Activated T-helper 1 cell treated with anti-CD3 and anti-CD28 coated beads, Interleukin-2, amount 50 U/mL, for 16 hours (primary cell): ENCODE data around the gene TUFT1.
A peak's percentile ranks its signal among the peaks of the same experiment; 100 is the strongest.
"Not testable (repeated sequence)": the region's sequence is repeated elsewhere in the genome, so short reads cannot be mapped to it uniquely, and the experiment has no call there.

Source experiments
- DNase-seq, 2 donors: peaks; one replicate each; pipeline ENCODE4 v3.0.0-alpha.2; 2020; ENCODE audit warnings: low read depth in 1 of 2, low spot score in 1 of 2

TUFT1 gene

GRCh38 chr1:151579436-151580225 is 39.5 kb downstream of the TUFT1 start:
- no peak for DNase-seq

DNA sequence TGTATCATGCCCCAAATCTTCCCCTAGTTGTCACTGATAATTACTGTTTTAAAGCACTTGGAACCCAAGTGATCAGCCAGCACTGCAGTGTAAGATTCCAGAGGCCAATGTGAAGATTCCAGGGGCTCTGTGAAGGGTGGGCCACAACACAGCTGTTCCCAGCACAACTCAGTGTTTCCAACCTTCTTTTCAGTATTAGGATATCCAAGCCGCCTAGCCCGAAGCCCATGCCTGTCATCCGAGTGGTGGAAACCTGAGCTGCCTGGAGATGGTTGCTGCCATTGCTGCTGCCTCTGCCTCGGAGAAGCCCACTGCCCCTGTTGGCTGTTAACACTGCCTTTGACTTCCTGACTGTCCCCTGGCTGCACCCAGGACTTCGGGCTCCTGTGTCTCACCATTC is 41.3 kb downstream of the TUFT1 start:
- DNase-seq: no peak

- no peak for DNase-seq
Observed at GRCh38 chr1:151581921-151582320, 41.8 kb downstream of the TUFT1 start.

- no peak for DNase-seq
Observed at GRCh38 chr1:151583796-151584195, 43.7 kb downstream of the TUFT1 start.

- no peak for DNase-seq
Observed at GRCh38 chr1:151584278-151584677, 44.2 kb downstream of the TUFT1 start.

- no peak for DNase-seq
Observed at GRCh38 chr1:151584780-151585179, 44.7 kb downstream of the TUFT1 start.

GRCh38 chr1:151585622-151586021 is 45.5 kb downstream of the TUFT1 start:
- no peak for DNase-seq

DNA sequence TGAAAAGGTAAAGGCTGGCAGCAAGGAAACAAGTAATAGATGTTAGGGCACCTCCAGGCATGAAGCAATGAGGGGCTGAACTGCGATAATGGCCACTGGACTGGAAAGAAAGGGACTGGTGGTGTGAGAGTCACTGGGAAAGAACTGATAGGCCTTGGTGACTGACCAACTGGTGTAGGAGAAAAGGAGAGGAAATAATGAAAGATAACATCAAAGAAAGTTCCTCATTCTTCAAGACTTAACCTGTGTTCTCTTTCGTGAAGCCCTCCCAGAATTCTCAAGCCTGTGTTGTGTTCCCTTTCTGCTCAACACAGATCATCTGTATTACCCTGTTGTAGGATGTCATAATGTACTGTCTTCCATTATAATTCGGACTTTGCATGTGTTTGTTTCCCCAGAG is 50.9 kb downstream of the TUFT1 start:
- no peak for DNase-seq

GRCh38 chr1:151593730-151594129 is 53.6 kb downstream of the TUFT1 start:
- DNase-seq: no peak

DNA sequence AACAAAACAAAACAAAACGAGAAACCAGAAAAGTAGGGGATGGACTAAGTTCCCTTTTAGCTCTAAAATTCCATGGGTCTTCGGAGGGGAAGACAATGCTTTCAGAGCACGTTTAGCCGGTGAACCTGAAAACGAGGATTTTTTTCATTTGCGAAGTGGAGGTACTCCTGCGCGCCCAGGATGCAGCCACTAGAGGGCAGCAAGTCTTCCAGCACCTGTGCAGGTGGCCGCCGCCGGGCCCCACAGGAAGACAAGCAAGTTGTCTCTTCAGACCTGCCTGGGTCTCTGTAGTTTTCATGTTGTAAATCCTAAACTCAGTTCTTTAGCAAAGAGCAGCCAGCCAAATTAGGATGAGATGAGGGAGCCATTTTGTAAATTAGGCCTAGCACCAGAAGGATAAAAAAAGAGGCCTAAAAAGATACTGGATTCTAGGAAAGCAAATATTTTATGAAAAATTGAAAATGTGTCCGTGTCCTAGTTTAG is 54.1 kb downstream of the TUFT1 start:
- DNase-seq: peak; percentile 74 to 79

DNA sequence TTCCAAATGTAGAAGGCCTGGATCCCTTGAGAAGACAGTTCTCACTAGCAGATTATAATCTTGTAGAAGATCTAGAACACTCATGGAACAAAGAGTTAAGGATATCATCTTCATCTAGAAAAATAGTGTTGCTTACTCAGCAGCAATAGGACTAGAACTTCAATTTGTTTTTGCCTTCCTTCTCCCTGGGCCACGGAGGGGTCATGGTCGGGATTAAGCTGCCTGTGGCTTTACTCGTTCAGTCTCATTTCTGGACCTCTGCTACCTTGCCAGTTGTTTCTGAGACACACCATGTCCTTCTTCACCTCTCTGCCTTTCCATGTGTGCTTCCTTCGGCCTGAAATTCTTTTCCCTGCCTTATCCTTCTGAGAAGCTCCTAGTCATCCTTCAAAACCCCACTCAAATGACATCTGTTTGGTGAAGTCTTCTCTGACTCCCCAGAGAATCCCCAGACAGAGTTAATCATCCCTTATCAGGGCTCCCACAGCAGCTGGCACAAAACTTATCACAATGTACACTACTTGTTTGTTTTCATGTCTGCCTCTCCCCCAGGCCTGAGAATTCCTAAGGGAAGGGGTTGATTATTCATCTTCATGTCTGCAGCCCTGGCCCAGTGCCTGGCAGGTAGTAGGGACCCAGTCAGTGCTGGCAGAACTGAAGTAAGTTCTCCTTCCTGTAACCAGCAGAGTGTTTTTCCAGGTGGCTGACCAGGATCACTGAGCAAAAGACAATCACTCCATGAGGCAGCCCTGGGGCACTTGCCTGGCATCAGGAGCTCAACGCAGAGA is 56.3 kb downstream of the TUFT1 start:
- DNase-seq: no peak

DNA sequence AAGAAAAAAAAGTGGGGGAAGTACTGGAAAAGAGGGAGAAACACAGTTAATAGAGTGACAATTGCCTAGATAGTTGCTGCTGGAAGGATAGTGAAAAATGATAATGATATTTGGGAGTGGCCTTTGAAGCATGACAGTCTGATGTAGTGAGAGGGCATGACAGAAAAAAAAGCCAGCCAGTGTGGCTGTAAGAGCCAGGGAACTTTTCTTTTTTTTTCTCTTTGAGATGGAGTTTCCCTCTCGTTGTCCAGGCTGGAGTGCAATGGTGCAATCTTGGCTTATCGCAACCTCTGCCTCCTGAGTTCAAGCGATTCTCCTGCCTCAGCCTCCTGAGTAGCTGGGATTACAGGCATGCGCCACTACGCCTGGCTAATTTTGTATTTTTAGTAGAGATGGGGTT is 62.4 kb downstream of the TUFT1 start:
- not testable (repeated sequence) for DNase-seq

DNA sequence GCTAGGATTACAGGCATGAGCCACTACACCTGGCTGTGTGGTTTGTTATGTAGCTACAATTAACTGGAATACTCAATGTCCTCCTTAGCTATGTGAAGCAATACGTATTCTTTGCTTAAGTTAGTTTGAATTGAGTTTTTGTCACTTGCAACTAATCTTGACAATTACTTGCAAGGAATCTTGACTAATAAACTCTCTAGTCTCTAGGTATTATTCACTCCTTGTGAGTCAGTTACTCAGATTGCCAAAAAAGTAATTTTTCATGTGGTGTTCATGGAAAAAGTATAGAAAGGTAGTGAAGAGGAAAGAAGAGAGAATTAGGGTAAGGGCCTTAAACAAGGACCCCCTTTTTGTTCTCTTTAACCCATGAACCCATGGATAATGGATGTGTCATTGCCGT is 64.2 kb downstream of the TUFT1 start:
- DNase-seq: no peak

- no peak for DNase-seq
Observed at GRCh38 chr1:151606384-151606783, 66.3 kb downstream of the TUFT1 start.

- no peak for DNase-seq
Observed at GRCh38 chr1:151606857-151607256, 66.7 kb downstream of the TUFT1 start.

GRCh38 chr1:151610142-151610541 is 70.0 kb downstream of the TUFT1 start:
- no peak for DNase-seq

GRCh38 chr1:151611288-151611790 is 71.2 kb downstream of the TUFT1 start:
- no peak for DNase-seq

GRCh38 chr1:151611832-151612500 is 71.9 kb downstream of the TUFT1 start, which contains the start of gene SNX27:
SNX27 (plus strand) TSS chr1:151612050; CDS start chr1:151612202, 152 bp downstream.
- peak; percentile 71 to 77 for DNase-seq

DNA sequence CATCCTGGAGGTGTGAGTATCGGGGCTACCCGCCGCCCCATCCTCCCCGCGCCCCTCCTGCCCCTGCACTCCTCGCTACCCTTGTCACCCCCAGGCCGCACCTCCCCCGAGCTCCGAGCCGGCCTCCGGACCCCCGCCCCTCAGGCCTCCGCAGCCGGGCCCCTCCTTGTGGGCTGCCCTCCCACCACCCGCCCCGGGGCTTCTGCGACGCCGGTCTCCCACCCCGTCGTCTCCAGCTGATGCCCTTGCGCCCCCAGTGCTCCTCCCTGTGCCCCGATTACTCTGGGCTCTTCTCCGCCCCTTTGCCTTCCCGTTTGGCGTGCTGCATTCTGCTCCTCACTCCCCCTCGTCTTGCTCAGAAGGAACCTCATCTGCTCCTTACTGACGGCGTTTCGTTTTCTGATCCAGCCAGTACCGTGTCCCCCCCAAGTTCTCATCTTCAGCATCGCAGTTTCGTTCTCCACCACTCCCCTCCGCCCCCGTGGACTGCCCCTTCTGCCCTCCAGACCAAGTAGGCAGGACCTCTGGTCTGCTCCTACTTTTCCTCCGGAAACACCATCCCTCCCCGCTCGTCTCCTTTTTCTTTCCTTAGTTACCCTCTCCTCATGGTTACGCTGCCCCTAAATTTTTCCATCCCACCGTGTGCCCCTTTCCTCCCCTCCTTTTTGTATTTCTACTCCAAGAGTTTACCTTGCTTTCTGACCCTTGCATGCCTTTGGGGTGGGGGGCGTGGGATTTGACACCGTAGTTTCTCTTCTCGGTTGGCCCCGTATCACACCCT is 72.6 kb downstream of the TUFT1 start:
- no peak for DNase-seq

- DNase-seq: no peak
Observed at GRCh38 chr1:151613282-151613780, 73.2 kb downstream of the TUFT1 start.
